Chondrocyte (in vitro differentiated cells): Measurements from ENCODE around the gene GPR3. TPM values are rescaled to one million over a fixed set of nuclear protein-coding genes. Genes with fewer than 3 reads are reported as not detected.

Experiments used
- DNase-seq: peaks from one replicate; pipeline ENCODE4 v3.0.0; 2021; ENCODE audit warnings: mixed read lengths, low spot score
- H3K27ac Mint-ChIP-seq: one replicate; pipeline ENCODE4 v1.8.0; 2021; ENCODE audit warnings: mild to moderate bottlenecking, moderate library complexity, mixed read lengths; ENCODE audit not compliant: unreplicated experiment
- H3K27me3 Mint-ChIP-seq: 2 replicates; pipeline ENCODE4 v1.8.0; 2021; ENCODE audit warnings: low read depth, mixed read lengths
- H3K36me3 Mint-ChIP-seq: 2 replicates; pipeline ENCODE4 v1.8.0; 2021; ENCODE audit warnings: low read depth, mixed read lengths
- H3K4me1 Mint-ChIP-seq: 2 replicates; pipeline ENCODE4 v1.8.0; 2021; ENCODE audit warnings: low read depth, mild to moderate bottlenecking, mixed read lengths
- H3K4me3 Mint-ChIP-seq: one replicate; pipeline ENCODE4 v1.8.0; 2021; ENCODE audit warnings: mild to moderate bottlenecking, moderate library complexity, mixed read lengths; ENCODE audit not compliant: unreplicated experiment
- H3K9me3 Mint-ChIP-seq: 2 replicates; pipeline ENCODE4 v1.8.0; 2021; ENCODE audit warnings: low read depth, mixed read lengths
- total RNA-seq: library from RNA; stranded (reverse); gene quantifications from 3 replicates; pipeline ENCODE4 v1.2.1, GENCODE V29; 2021
- TF ChIP-seq, protein P1 (sequence below): fragments of 200-600 bp; sonication (generic); IDR thresholded peaks from 2 replicates; pipeline ENCODE4 v1.5.0; 2021; ENCODE audit warnings: antibody characterized with exemption, mild to moderate bottlenecking, moderate library complexity

Gene GPR3
- total RNA-seq, 1 donor from 2014 or later = 0.32 TPM

DNA sequence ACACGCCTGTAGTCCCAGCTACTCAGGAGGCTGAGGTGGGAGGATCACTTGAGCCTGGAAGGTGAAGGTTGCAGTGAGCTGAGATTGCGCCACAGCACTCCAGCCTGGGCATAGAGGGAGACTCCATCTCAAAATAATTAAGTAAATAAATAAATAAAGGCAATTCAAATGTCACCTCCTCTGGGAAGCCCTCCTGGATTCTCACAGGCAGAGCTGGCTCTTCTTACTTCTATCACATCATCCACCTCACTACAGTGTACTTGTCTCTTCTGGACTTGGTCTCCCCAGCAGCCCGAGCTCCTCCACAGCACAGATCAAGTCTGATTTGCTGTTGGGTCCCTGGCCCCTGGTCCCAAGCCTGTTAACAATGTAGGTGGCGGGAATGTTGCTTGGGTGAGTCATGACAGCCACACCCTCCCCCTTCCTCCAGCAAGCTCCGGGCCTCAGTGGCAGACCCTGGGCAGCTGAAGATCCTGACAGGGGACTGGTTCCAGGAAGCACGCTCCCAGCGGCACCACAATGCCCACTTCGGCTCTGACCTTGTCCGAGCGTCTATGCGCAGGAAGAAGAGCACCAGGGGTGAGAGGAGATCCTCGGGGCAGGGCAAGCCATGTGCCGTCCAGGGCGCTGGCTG, 45.3 kb upstream of the GPR3 start:
- no peak for DNase-seq
- Mint-ChIP-seq H3K9me3 (no peaks in the 10 kb centered on the region), H3K4me3 (no peak overlapping the region), H3K27ac (no peak overlapping the region), H3K4me1 (peaks cover 12% of the 10 kb centered on the region), H3K36me3 (no peaks in the 10 kb centered on the region), H3K27me3 (no peaks in the 10 kb centered on the region)
- TF ChIP-seq, protein P1, sequence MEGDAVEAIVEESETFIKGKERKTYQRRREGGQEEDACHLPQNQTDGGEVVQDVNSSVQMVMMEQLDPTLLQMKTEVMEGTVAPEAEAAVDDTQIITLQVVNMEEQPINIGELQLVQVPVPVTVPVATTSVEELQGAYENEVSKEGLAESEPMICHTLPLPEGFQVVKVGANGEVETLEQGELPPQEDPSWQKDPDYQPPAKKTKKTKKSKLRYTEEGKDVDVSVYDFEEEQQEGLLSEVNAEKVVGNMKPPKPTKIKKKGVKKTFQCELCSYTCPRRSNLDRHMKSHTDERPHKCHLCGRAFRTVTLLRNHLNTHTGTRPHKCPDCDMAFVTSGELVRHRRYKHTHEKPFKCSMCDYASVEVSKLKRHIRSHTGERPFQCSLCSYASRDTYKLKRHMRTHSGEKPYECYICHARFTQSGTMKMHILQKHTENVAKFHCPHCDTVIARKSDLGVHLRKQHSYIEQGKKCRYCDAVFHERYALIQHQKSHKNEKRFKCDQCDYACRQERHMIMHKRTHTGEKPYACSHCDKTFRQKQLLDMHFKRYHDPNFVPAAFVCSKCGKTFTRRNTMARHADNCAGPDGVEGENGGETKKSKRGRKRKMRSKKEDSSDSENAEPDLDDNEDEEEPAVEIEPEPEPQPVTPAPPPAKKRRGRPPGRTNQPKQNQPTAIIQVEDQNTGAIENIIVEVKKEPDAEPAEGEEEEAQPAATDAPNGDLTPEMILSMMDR = no peak

DNA sequence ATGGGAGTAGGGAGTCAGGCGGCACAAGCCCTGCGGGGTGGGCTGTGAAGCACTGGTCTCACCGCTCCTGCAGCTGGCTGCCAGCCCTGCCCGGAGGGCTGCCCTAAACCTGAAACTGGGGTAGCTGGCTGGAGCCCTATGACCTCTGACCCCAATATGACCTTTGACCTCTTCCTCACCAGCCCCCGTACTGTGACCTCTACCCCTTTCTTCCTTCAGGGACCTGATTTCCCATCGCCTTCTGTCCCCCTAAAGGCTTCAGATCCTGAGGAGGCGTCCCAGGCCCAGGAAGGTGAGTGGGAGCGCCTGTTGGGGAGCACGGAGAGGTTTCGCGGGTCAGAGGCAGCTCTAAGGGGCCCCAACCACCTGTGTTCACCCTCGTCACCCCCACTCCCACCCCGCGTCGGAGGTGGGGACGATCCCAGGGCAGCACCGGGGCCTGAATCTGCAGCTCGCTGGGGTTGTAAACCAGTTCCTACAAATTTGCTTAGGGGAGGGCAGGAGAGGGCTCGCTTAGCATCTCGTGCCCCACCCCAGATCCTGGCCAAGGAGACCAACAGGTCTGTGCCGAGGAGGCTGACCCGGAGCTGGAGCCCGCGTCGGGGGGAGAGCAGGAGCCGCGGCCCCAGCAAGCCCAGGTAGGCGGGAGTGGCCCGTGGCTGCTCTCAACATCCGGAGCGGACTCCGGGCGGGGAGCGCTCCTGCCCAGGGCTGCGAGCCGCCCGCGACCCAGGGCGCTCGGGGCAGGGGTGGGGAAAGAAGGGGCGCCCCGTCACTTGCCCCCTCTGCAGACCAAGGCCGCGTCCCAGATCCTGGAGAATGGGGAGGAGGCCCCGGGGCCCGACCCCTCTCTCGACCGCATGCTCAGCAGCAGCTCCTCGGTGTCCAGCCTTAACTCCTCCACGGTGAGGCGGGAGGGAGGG, 43.3 kb upstream of the GPR3 start:
- peaks cover 8% of the 10 kb centered on the region for H3K4me1 Mint-ChIP-seq
- TF ChIP-seq, protein P1 = no peak
- peak overlapping the region; percentile 46 for H3K4me3 Mint-ChIP-seq
- H3K9me3 Mint-ChIP-seq = no peaks in the 10 kb centered on the region
- no peak overlapping the region for H3K27ac Mint-ChIP-seq
- peaks cover 5% of the 10 kb centered on the region for H3K36me3 Mint-ChIP-seq
- DNase-seq = no peak
- H3K27me3 Mint-ChIP-seq = no peaks in the 10 kb centered on the region

GRCh38 chr1:27349784-27350662, 42.4 kb upstream of the GPR3 start:
- H3K27me3 Mint-ChIP-seq = no peaks in the 10 kb centered on the region
- H3K27ac Mint-ChIP-seq = no peak overlapping the region
- peak overlapping the region; percentile 54 for H3K4me3 Mint-ChIP-seq
- H3K9me3 Mint-ChIP-seq = no peaks in the 10 kb centered on the region
- no peak for DNase-seq
- TF ChIP-seq, protein P1 = peak; percentile 45
- H3K4me1 Mint-ChIP-seq = peaks cover 8% of the 10 kb centered on the region
- H3K36me3 Mint-ChIP-seq = peaks cover 5% of the 10 kb centered on the region

DNA sequence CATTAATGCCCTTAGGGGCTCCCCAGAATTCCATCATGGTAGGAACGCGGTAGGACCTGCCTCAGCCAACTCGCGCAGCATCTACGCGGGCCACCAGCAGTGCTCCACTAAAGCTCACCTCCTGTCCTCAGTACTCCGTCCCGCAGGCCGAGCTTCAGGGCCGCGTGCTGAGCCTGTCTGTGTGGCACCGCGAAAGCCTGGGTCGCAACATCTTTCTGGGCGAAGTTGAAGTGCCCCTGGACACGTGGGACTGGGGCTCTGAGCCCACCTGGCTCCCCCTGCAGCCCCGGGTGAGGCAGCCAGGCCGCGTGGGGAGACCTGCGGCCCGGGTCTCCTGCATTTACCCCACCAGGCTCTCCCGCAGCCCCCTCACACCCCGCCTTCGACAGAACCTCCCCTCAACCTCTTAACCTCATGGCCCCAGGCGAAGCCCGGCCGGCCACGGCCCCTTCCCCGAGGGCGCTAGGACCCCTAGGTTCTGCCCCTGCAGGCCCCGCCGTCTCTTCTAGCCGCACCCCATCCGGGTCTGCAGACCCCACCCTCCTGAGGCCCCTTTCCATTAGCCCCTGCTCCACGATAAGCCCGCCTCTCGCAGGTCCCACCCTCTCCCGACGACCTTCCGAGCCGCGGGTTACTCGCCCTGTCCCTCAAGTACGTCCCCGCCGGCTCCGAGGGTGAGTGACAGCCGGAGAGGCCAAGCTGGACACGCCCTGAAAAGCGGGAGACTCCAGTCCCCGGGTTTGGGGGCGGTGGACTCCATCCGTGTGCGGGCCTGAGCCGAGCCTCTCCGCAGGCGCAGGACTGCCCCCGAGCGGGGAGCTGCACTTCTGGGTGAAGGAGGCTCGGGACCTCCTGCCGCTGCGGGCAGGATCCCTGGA, 41.5 kb upstream of the GPR3 start:
- no peaks in the 10 kb centered on the region for H3K9me3 Mint-ChIP-seq
- H3K27me3 Mint-ChIP-seq = no peaks in the 10 kb centered on the region
- peaks cover 11% of the 10 kb centered on the region for H3K36me3 Mint-ChIP-seq
- H3K4me1 Mint-ChIP-seq = peaks cover 8% of the 10 kb centered on the region
- TF ChIP-seq, protein P1 = peak; percentile 21
- H3K27ac Mint-ChIP-seq = no peak overlapping the region
- no peak for DNase-seq
- peak overlapping the region; percentile 38 for H3K4me3 Mint-ChIP-seq
